ENCODE results near the gene ST6GALNAC3.

Gene ST6GALNAC3

DNA sequence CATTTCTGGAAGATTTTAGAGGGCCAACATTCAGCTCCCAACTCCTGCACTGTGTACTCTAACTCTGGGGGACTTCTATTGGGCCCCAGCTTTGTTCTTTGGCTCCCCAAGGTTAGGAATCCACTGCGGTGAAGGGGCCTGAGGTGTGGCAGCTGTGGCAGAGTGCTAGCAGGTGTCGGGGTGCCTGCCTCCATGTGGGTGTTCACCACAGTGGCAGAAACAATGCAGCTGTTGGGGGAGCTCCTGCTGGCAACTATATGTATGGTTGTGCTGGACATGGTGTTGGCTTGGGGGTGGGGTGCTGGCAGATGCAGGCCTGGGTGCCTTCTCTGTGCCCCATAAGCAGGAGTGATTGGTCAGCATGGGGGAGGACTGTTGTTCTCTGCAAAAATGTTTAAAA lies 95.5 kb downstream of the ST6GALNAC3 start:
- no peak overlapping the region for H3K27ac ChIP-seq (ENCODE audit: insufficient read depth, low read length, poor library complexity, severe bottlenecking)
- H3K4me1 ChIP-seq (ENCODE audit: control insufficient read depth, insufficient read depth, low read length, poor library complexity, severe bottlenecking) = no peaks in the 10 kb centered on the region
- no peak for DNase-seq
- H3K4me3 ChIP-seq (ENCODE audit: insufficient read depth, low read depth, low read length, poor library complexity, severe bottlenecking) = no peak overlapping the region
- no peaks in the 10 kb centered on the region for H3K36me3 ChIP-seq (ENCODE audit: control insufficient read depth, insufficient read depth, low read length)
- no peaks in the 10 kb centered on the region for H3K27me3 ChIP-seq (replicated peaks; ENCODE audit: control insufficient read depth, insufficient read depth, low read length, poor library complexity, severe bottlenecking)
- H3K9me3 ChIP-seq (ENCODE audit: control insufficient read depth, low read length) = no peaks in the 10 kb centered on the region

- no peaks in the 10 kb centered on the region for H3K4me1 ChIP-seq (ENCODE audit: control insufficient read depth, insufficient read depth, low read length, poor library complexity, severe bottlenecking)
- H3K9me3 ChIP-seq (ENCODE audit: control insufficient read depth, low read length) = no peaks in the 10 kb centered on the region
- no peak overlapping the region for H3K27ac ChIP-seq (ENCODE audit: insufficient read depth, low read length, poor library complexity, severe bottlenecking)
- H3K27me3 ChIP-seq (replicated peaks; ENCODE audit: control insufficient read depth, insufficient read depth, low read length, poor library complexity, severe bottlenecking) = no peaks in the 10 kb centered on the region
- H3K4me3 ChIP-seq (ENCODE audit: insufficient read depth, low read depth, low read length, poor library complexity, severe bottlenecking) = no peak overlapping the region
- H3K36me3 ChIP-seq (ENCODE audit: control insufficient read depth, insufficient read depth, low read length) = no peaks in the 10 kb centered on the region
- DNase-seq = no peak
Measured at GRCh38 chr1:76170513-76170912, 96.0 kb downstream of the ST6GALNAC3 start.

- no peaks in the 10 kb centered on the region for H3K36me3 ChIP-seq (ENCODE audit: control insufficient read depth, insufficient read depth, low read length)
- H3K9me3 ChIP-seq (ENCODE audit: control insufficient read depth, low read length) = no peaks in the 10 kb centered on the region
- H3K4me3 ChIP-seq (ENCODE audit: insufficient read depth, low read depth, low read length, poor library complexity, severe bottlenecking) = no peak overlapping the region
- DNase-seq = no peak
- H3K27me3 ChIP-seq (replicated peaks; ENCODE audit: control insufficient read depth, insufficient read depth, low read length, poor library complexity, severe bottlenecking) = no peaks in the 10 kb centered on the region
- no peak overlapping the region for H3K27ac ChIP-seq (ENCODE audit: insufficient read depth, low read length, poor library complexity, severe bottlenecking)
- H3K4me1 ChIP-seq (ENCODE audit: control insufficient read depth, insufficient read depth, low read length, poor library complexity, severe bottlenecking) = no peaks in the 10 kb centered on the region
Measured at GRCh38 chr1:76176000-76176399, 101.5 kb downstream of the ST6GALNAC3 start.

GRCh38 chr1:76177615-76178014 lies 103.1 kb downstream of the ST6GALNAC3 start:
- Histone ChIP-seq H3K36me3 (ENCODE audit: control insufficient read depth, insufficient read depth, low read length) (no peaks in the 10 kb centered on the region), H3K9me3 (ENCODE audit: control insufficient read depth, low read length) (no peaks in the 10 kb centered on the region), H3K27me3 (replicated peaks; ENCODE audit: control insufficient read depth, insufficient read depth, low read length, poor library complexity, severe bottlenecking) (no peaks in the 10 kb centered on the region), H3K27ac (ENCODE audit: insufficient read depth, low read length, poor library complexity, severe bottlenecking) (no peak overlapping the region), H3K4me3 (ENCODE audit: insufficient read depth, low read depth, low read length, poor library complexity, severe bottlenecking) (no peak overlapping the region), H3K4me1 (ENCODE audit: control insufficient read depth, insufficient read depth, low read length, poor library complexity, severe bottlenecking) (no peaks in the 10 kb centered on the region)
- no peak for DNase-seq

DNA sequence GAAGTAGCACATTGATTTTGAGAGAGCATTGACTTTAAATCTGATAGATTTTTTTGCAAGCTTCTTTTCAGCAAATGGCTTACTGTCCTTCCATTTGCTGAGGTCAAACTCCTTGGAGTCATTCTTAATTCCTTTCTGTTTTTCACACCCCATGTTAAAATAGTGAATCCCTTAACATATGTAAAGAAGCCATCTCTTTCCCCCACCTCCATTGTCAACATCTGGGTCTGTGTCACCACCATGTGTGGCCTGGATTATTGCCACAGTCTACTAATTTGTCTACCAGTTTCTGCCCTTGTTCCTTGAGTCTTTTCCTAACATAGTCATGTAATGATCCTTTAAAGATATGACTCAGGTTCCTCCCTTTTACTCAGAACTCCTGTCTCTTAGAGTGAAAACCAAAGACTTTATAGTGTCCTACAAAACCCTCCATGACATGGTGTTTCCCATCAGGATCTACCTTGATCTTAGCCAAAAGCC lies 104.7 kb downstream of the ST6GALNAC3 start:
- DNase-seq = no peak
- H3K4me3 ChIP-seq (ENCODE audit: insufficient read depth, low read depth, low read length, poor library complexity, severe bottlenecking) = no peak overlapping the region
- no peaks in the 10 kb centered on the region for H3K9me3 ChIP-seq (ENCODE audit: control insufficient read depth, low read length)
- H3K27ac ChIP-seq (ENCODE audit: insufficient read depth, low read length, poor library complexity, severe bottlenecking) = no peak overlapping the region
- H3K4me1 ChIP-seq (ENCODE audit: control insufficient read depth, insufficient read depth, low read length, poor library complexity, severe bottlenecking) = no peaks in the 10 kb centered on the region
- H3K27me3 ChIP-seq (replicated peaks; ENCODE audit: control insufficient read depth, insufficient read depth, low read length, poor library complexity, severe bottlenecking) = no peaks in the 10 kb centered on the region
- H3K36me3 ChIP-seq (ENCODE audit: control insufficient read depth, insufficient read depth, low read length) = no peaks in the 10 kb centered on the region

GRCh38 chr1:76185207-76185606 lies 110.7 kb downstream of the ST6GALNAC3 start:
- Histone ChIP-seq H3K4me1 (ENCODE audit: control insufficient read depth, insufficient read depth, low read length, poor library complexity, severe bottlenecking) (no peaks in the 10 kb centered on the region), H3K4me3 (ENCODE audit: insufficient read depth, low read depth, low read length, poor library complexity, severe bottlenecking) (no peak overlapping the region), H3K36me3 (ENCODE audit: control insufficient read depth, insufficient read depth, low read length) (no peaks in the 10 kb centered on the region), H3K27ac (ENCODE audit: insufficient read depth, low read length, poor library complexity, severe bottlenecking) (no peak overlapping the region), H3K27me3 (replicated peaks; ENCODE audit: control insufficient read depth, insufficient read depth, low read length, poor library complexity, severe bottlenecking) (no peaks in the 10 kb centered on the region), H3K9me3 (ENCODE audit: control insufficient read depth, low read length) (no peaks in the 10 kb centered on the region)
- no peak for DNase-seq

GRCh38 chr1:76186554-76187170 lies 112.1 kb downstream of the ST6GALNAC3 start:
- Histone ChIP-seq H3K4me3 (ENCODE audit: insufficient read depth, low read depth, low read length, poor library complexity, severe bottlenecking) (no peak overlapping the region), H3K36me3 (ENCODE audit: control insufficient read depth, insufficient read depth, low read length) (no peaks in the 10 kb centered on the region), H3K9me3 (ENCODE audit: control insufficient read depth, low read length) (no peaks in the 10 kb centered on the region), H3K27ac (ENCODE audit: insufficient read depth, low read length, poor library complexity, severe bottlenecking) (no peak overlapping the region), H3K27me3 (replicated peaks; ENCODE audit: control insufficient read depth, insufficient read depth, low read length, poor library complexity, severe bottlenecking) (no peaks in the 10 kb centered on the region), H3K4me1 (ENCODE audit: control insufficient read depth, insufficient read depth, low read length, poor library complexity, severe bottlenecking) (no peaks in the 10 kb centered on the region)
- DNase-seq = no peak

- Histone ChIP-seq H3K4me3 (ENCODE audit: insufficient read depth, low read depth, low read length, poor library complexity, severe bottlenecking) (no peak overlapping the region), H3K27ac (ENCODE audit: insufficient read depth, low read length, poor library complexity, severe bottlenecking) (no peak overlapping the region), H3K27me3 (replicated peaks; ENCODE audit: control insufficient read depth, insufficient read depth, low read length, poor library complexity, severe bottlenecking) (no peaks in the 10 kb centered on the region), H3K9me3 (ENCODE audit: control insufficient read depth, low read length) (no peaks in the 10 kb centered on the region), H3K4me1 (ENCODE audit: control insufficient read depth, insufficient read depth, low read length, poor library complexity, severe bottlenecking) (no peaks in the 10 kb centered on the region), H3K36me3 (ENCODE audit: control insufficient read depth, insufficient read depth, low read length) (no peaks in the 10 kb centered on the region)
- DNase-seq = no peak
Measured at GRCh38 chr1:76187436-76187835, 112.9 kb downstream of the ST6GALNAC3 start.

DNA sequence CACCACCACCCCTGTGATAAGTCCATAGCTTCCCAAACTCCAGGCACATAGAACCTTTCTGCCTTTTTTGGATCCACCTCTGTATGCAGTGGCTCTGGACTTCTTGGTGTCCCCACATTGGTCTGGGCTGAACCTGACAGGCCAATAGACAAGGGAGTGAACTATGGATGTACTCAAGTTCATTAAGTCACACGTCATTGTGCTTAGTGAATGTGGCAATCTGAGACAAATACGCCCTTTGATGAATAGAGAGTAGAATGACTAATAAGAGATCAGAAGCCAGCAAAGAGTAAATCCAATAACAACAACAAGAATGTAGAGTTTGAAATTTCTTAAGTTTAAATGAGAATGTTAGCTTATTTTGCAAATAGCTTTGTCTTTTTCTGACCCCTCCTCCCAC lies 114.8 kb downstream of the ST6GALNAC3 start:
- no peaks in the 10 kb centered on the region for H3K27me3 ChIP-seq (replicated peaks; ENCODE audit: control insufficient read depth, insufficient read depth, low read length, poor library complexity, severe bottlenecking)

GRCh38 chr1:76190749-76191424 lies 116.3 kb downstream of the ST6GALNAC3 start:
- Histone ChIP-seq H3K4me3 (ENCODE audit: insufficient read depth, low read depth, low read length, poor library complexity, severe bottlenecking) (no peak overlapping the region), H3K36me3 (ENCODE audit: control insufficient read depth, insufficient read depth, low read length) (no peaks in the 10 kb centered on the region), H3K27ac (ENCODE audit: insufficient read depth, low read length, poor library complexity, severe bottlenecking) (no peak overlapping the region), H3K4me1 (ENCODE audit: control insufficient read depth, insufficient read depth, low read length, poor library complexity, severe bottlenecking) (no peaks in the 10 kb centered on the region), H3K9me3 (ENCODE audit: control insufficient read depth, low read length) (no peaks in the 10 kb centered on the region), H3K27me3 (replicated peaks; ENCODE audit: control insufficient read depth, insufficient read depth, low read length, poor library complexity, severe bottlenecking) (no peaks in the 10 kb centered on the region)
- no peak for DNase-seq

More for the DNA sequence above, 114.8 kb downstream of the ST6GALNAC3 start:
- Histone ChIP-seq H3K27ac (ENCODE audit: insufficient read depth, low read length, poor library complexity, severe bottlenecking) (no peak overlapping the region), H3K4me3 (ENCODE audit: insufficient read depth, low read depth, low read length, poor library complexity, severe bottlenecking) (no peak overlapping the region), H3K4me1 (ENCODE audit: control insufficient read depth, insufficient read depth, low read length, poor library complexity, severe bottlenecking) (no peaks in the 10 kb centered on the region), H3K36me3 (ENCODE audit: control insufficient read depth, insufficient read depth, low read length) (no peaks in the 10 kb centered on the region), H3K9me3 (ENCODE audit: control insufficient read depth, low read length) (no peaks in the 10 kb centered on the region)
- no peak for DNase-seq

Data from effector memory CD4-positive, alpha-beta T cell (primary cell).